IMR-90 (cell line): ENCODE data around the gene POLR1E. TPM values are rescaled to one million over a fixed set of nuclear protein-coding genes. Genes with fewer than 3 reads are reported as not detected.

ENCODE experiments used
- ATAC-seq: fragments of 200-7000 bp; cut with Tn5 transposase; 2 replicates; pipeline ENCODE4 v1.9.1; 2020; ENCODE audit warnings: low read depth, mild to moderate bottlenecking, moderate library complexity
- BruUV-seq: library from RNA; stranded (reverse); fragments of 400-500 nt; replicated peaks from 2 replicates; lab custom pipeline; 2021; lab: Mats Ljungman, UMichigan
- CTCF ChIA-PET: fragments of 300-600 bp; formaldehyde crosslinking; extraction: SDS; loops from one replicate; lab custom pipeline; 2021; ENCODE audit warnings: antibody characterized with exemption; lab: Yijun Ruan, JAX
- POLR2A ChIA-PET: fragments of 300-600 bp; sonication (Branson Sonifier 250); formaldehyde crosslinking; loops from one replicate; lab custom pipeline; 2022; ENCODE audit warnings: antibody characterized with exemption; ENCODE audit not compliant: unreplicated experiment; lab: Charles Lee
- DNase-seq: peaks from one replicate; pipeline ENCODE4 v3.0.0; 2013
- H2AFZ ChIP-seq: replicated peaks from 2 replicates; pipeline ENCODE3; 2013; ENCODE audit warnings: low read length, mild to moderate bottlenecking; ENCODE audit not compliant: poor library complexity
- H2AK5ac ChIP-seq: 2 replicates; pipeline ENCODE4 v1.6.1; 2013; ENCODE audit warnings: low read depth, low read length, inconsistent platforms
- H2AK9ac ChIP-seq: replicated peaks from 2 replicates; pipeline ENCODE3; 2013; ENCODE audit warnings: mild to moderate bottlenecking, low read depth, low read length, moderate library complexity; ENCODE audit not compliant: poor library complexity
- H2BK120ac ChIP-seq: 2 replicates; pipeline ENCODE4 v1.6.1; 2013; ENCODE audit warnings: low read depth, low read length, inconsistent platforms
- H2BK15ac ChIP-seq: 3 replicates; pipeline ENCODE4 v1.6.1; 2013; ENCODE audit warnings: low read depth, low read length, inconsistent platforms
- H2BK20ac ChIP-seq: 2 replicates; pipeline ENCODE4 v1.6.1; 2013; ENCODE audit warnings: low read depth, mild to moderate bottlenecking, inconsistent platforms, low read length, moderate library complexity
- H2BK5ac ChIP-seq: 2 replicates; pipeline ENCODE4 v1.6.1; 2013; ENCODE audit warnings: mild to moderate bottlenecking, low read depth, low read length, inconsistent platforms; ENCODE audit not compliant: poor library complexity, severe bottlenecking
- H3K14ac ChIP-seq: replicated peaks from 2 replicates; pipeline ENCODE4 v1.6.1; 2013; ENCODE audit warnings: low read depth, low read length, inconsistent platforms
- H3K18ac ChIP-seq: 2 replicates; pipeline ENCODE4 v1.6.1; 2013; ENCODE audit warnings: low read depth, low read length, control low read depth
- H3K23ac ChIP-seq: 2 replicates; pipeline ENCODE4 v1.6.1; 2013; ENCODE audit warnings: low read depth, low read length, inconsistent platforms
- H3K27ac ChIP-seq: 2 replicates; pipeline ENCODE4 v1.5.1; 2013; ENCODE audit warnings: mild to moderate bottlenecking, control low read depth, low read length; ENCODE audit not compliant: insufficient read depth
- H3K27me3 ChIP-seq: 2 replicates; pipeline ENCODE4 v1.6.1; 2013; ENCODE audit warnings: low read length; ENCODE audit not compliant: control insufficient read depth, insufficient read depth
- H3K36me3 ChIP-seq: 2 replicates; pipeline ENCODE4 v1.6.1; 2013; ENCODE audit warnings: low read length, mixed read lengths; ENCODE audit not compliant: control insufficient read depth, insufficient read depth
- H3K4ac ChIP-seq: 2 replicates; pipeline ENCODE4 v1.6.1; 2013; ENCODE audit warnings: low read depth, low read length, inconsistent platforms
- H3K4me1 ChIP-seq: 2 replicates; pipeline ENCODE4 v1.6.1; 2013; ENCODE audit warnings: low read length, mixed read lengths; ENCODE audit not compliant: control insufficient read depth, insufficient read depth
- H3K4me2 ChIP-seq: 2 replicates; pipeline ENCODE4 v1.6.1; 2013; ENCODE audit warnings: low read depth, mild to moderate bottlenecking, control low read depth, low read length, moderate library complexity
- H3K4me3 ChIP-seq: 2 replicates; pipeline ENCODE4 v1.5.1; 2013; ENCODE audit warnings: low read depth, mild to moderate bottlenecking, control low read depth, low read length, moderate library complexity; ENCODE audit not compliant: insufficient read depth
- H3K56ac ChIP-seq: 2 replicates; pipeline ENCODE4 v1.6.1; 2013; ENCODE audit warnings: low read length, inconsistent platforms; ENCODE audit not compliant: insufficient read depth; ENCODE audit errors: extremely low read depth
- H3K79me1 ChIP-seq, 2 experiments: 2 replicates each; pipeline ENCODE4 v1.6.1; 2013; ENCODE audit warnings: low read length in 2 of 2, inconsistent platforms in 1 of 2, low read depth in 1 of 2
- H3K9ac ChIP-seq: 2 replicates; pipeline ENCODE4 v1.6.1; 2013; ENCODE audit warnings: low read depth, low read length, control low read depth
- H3K9me1 ChIP-seq: 2 replicates; pipeline ENCODE4 v1.6.1; 2013; ENCODE audit warnings: low read length, inconsistent platforms; ENCODE audit not compliant: insufficient read depth
- H3K9me3 ChIP-seq: 2 replicates; pipeline ENCODE4 v1.6.1; 2013; ENCODE audit warnings: low read length; ENCODE audit not compliant: control insufficient read depth, insufficient read depth
- H4K20me1 ChIP-seq: 2 replicates; pipeline ENCODE4 v1.6.1; 2013; ENCODE audit warnings: low read length, inconsistent platforms; ENCODE audit not compliant: insufficient read depth
- H4K5ac ChIP-seq: 2 replicates; pipeline ENCODE4 v1.6.1; 2013; ENCODE audit warnings: mild to moderate bottlenecking, low read depth, low read length, control low read depth
- H4K8ac ChIP-seq, 2 experiments: 2 replicates each; pipeline ENCODE4 v1.6.1; 2013; ENCODE audit warnings: low read depth in 2 of 2, low read length in 2 of 2, control low read depth in 1 of 2, inconsistent platforms in 1 of 2
- H4K91ac ChIP-seq: 2 replicates; pipeline ENCODE4 v1.6.1; 2013; ENCODE audit warnings: low read depth, low read length, inconsistent platforms; ENCODE audit not compliant: insufficient read depth
- CHD1 ChIP-seq: IDR thresholded peaks from 2 replicates; pipeline ENCODE4 v1.6.1; 2012; ENCODE audit warnings: low read depth, low read length, improper control_type of control experiment
- ELK1 ChIP-seq: fragments of 150-350 bp; IDR thresholded peaks from 2 replicates; pipeline ENCODE4 v1.6.1; 2016; ENCODE audit warnings: low read depth, mild to moderate bottlenecking, low read length, moderate library complexity, borderline replicate concordance
- FOS ChIP-seq: fragments of 150-350 bp; IDR thresholded peaks from 2 replicates; pipeline ENCODE4 v1.6.1; 2016; ENCODE audit warnings: low read depth, low read length
- MAZ ChIP-seq: IDR thresholded peaks from 2 replicates; pipeline ENCODE4 v1.6.1; 2012; ENCODE audit warnings: low read depth, mild to moderate bottlenecking, low read length, improper control_type of control experiment, moderate library complexity, borderline replicate concordance
- POLR2A ChIP-seq: IDR thresholded peaks from 2 replicates; pipeline ENCODE4 v1.6.1; 2012; ENCODE audit warnings: mild to moderate bottlenecking, low read depth, low read length
- RCOR1 ChIP-seq: IDR thresholded peaks from 2 replicates; pipeline ENCODE4 v1.6.1; 2012; ENCODE audit warnings: mild to moderate bottlenecking, low read length, improper control_type of control experiment; ENCODE audit not compliant: insufficient replicate concordance
- RFX5 ChIP-seq: IDR thresholded peaks from 2 replicates; pipeline ENCODE4 v1.8.0; 2012; ENCODE audit warnings: low read depth, mild to moderate bottlenecking, low read length, moderate library complexity
- SMC3 ChIP-seq: fragments of 150-350 bp; IDR thresholded peaks from 2 replicates; pipeline ENCODE4 v1.6.1; 2016; ENCODE audit warnings: low read depth, mild to moderate bottlenecking, antibody characterized with exemption, low read length, moderate library complexity
- WGBS, 2 experiments: methylation state at CpG; one replicate each; pipeline versions ENCODE4 v1.1.5 to v1.1.7; 2013; ENCODE audit warnings: missing lambda C conversion rate in 2 of 2; ENCODE audit not compliant: insufficient read length in 1 of 2; ENCODE audit errors: extremely low coverage in 2 of 2; 5-methylcytosine and 5-hydroxymethylcytosine counted together
- dilution Hi-C: fragments of 300-500 bp; cut with HindIII; formaldehyde crosslinking; loops from one replicate; pipeline ENCODE4 v1.14.3; 2018; ENCODE audit warnings: low sequenced_read_pairs; ENCODE audit not compliant: unreplicated experiment
- in situ Hi-C: fragments of 300-500 bp; cut with MboI; formaldehyde crosslinking; loops from 3 replicates; pipeline ENCODE4 v1.14.3; 2019; ENCODE audit warnings: low sequenced_read_pairs, inconsistent platforms, mixed read lengths
- intact Hi-C: fragments of 100-400 bp; cut with micrococcal nuclease; formaldehyde crosslinking; loops from 2 replicates; pipeline ENCODE4 v1.10.0; 2022
- polyA plus RNA-seq, 3 experiments: library from polyadenylated mRNA; depleted of rRNA; stranded (reverse); fragments of >200 nt; gene quantifications; 2 replicates each; pipeline ENCODE4 v1.2.3, GENCODE V29; 2012; ENCODE audit warnings: low replicate concordance in 1 of 3
- total RNA-seq: library from RNA; depleted of rRNA; stranded (reverse); fragments of >200 nt; gene quantifications from 2 replicates; pipeline ENCODE4 v1.2.3, GENCODE V29; 2012

POLR1E gene
- total and polyA plus RNA-seq, 2 of the 4 experiments (the other 2 are of a cell fraction): 48.0 to 71.9 TPM

- no TSS peak for BruUV-seq
- ATAC-seq: no peak
- Histone ChIP-seq H3K56ac (no peak overlapping the region), H3K9me1 (peaks cover 15% of the 10 kb centered on the region), H3K4me2 (no peak overlapping the region), H2BK20ac (no peak overlapping the region), H2BK5ac (no peak overlapping the region), H2BK120ac (no peak overlapping the region), H4K20me1 (peaks cover 44% of the 10 kb centered on the region), H2AK5ac (no peak overlapping the region), H3K27me3 (no peaks in the 10 kb centered on the region), H3K18ac (no peak overlapping the region), H3K9ac (no peak overlapping the region), H3K4me3 (no peak overlapping the region), H3K36me3 (peaks cover 2% of the 10 kb centered on the region; the same call in 1 of the 2 replicates), H3K79me1 (peaks cover 25 to 81% of the 10 kb centered on the region in 2 experiments), H2AK9ac (no peak overlapping the region), H4K8ac (no peak overlapping the region), H3K27ac (no peak overlapping the region), H3K23ac (no peak overlapping the region), H2BK15ac (no peak overlapping the region), H3K4ac (no peak overlapping the region), H3K14ac (no peak overlapping the region), H3K4me1 (peaks cover 10% of the 10 kb centered on the region), H4K91ac (no peak overlapping the region), H4K5ac (no peak overlapping the region), H3K9me3 (no peaks in the 10 kb centered on the region), H2AFZ (no peak overlapping the region)
- dilution Hi-C loops: no loop called here
- in situ Hi-C loops: no loop called here
- intact Hi-C loops: no loop called here
- no peak for DNase-seq
- ChIA-PET CTCF (no interaction called here), POLR2A (no interaction called here)
- no peak for TF ChIP-seq MAZ
- no peak for TF ChIP-seq ELK1
- no peak for TF ChIP-seq FOS
- no peak for TF ChIP-seq POLR2A
- TF ChIP-seq RFX5: no peak
- no peak for TF ChIP-seq SMC3
- TF ChIP-seq CHD1: no peak
- no peak for TF ChIP-seq RCOR1
- no CpG with 5 or more reads among the region's 7 CpGs for WGBS, 2 experiments
These were observed 29.7 kb upstream of the POLR1E start for GRCh38 chr9:37455884-37456647.
